HepG2 (cell line): ENCODE results near the gene SGPP2. TPM values are rescaled to one million over a fixed set of nuclear protein-coding genes. Genes with fewer than 3 reads are reported as not detected.

Experiments used
- ATAC-seq: fragments of 200-7000 bp; cut with Tn5 transposase; 3 replicates; pipeline ENCODE4 v1.9.1; 2020; ENCODE audit warnings: mild to moderate bottlenecking, moderate library complexity
- BruUV-seq: library from RNA; stranded (reverse); fragments of 400-500 nt; replicated peaks from 2 replicates; lab custom pipeline; 2021; lab: Mats Ljungman, UMichigan
- CTCF ChIA-PET: fragments of 300-600 bp; formaldehyde crosslinking; extraction: SDS; loops from one replicate; lab custom pipeline; 2021; ENCODE audit warnings: low total read pairs, inconsistent platforms, low intra/inter-chr PET ratio; lab: Yijun Ruan, JAX
- POLR2A ChIA-PET: fragments of 350-600 bp; sonication (Branson Sonifier 250); formaldehyde crosslinking; loops from one replicate; lab custom pipeline; 2020; ENCODE audit warnings: antibody characterized with exemption, inconsistent platforms; lab: Yijun Ruan, JAX
- DNase-seq: peaks from one replicate; pipeline ENCODE4 v3.0.0-alpha.2; 2015; ENCODE audit warnings: low spot score
- FAIRE-seq: peaks from 3 replicates; lab custom pipeline; 2011; peaks lifted over from hg19 to GRCh38; lab: Jason Lieb, UNC
- H2AFZ ChIP-seq: one replicate; pipeline ENCODE4 v1.6.1; 2011; ENCODE audit warnings: low read length, inconsistent platforms
- H3K27ac ChIP-seq: fragments of 300-600 bp; 3 replicates; pipeline ENCODE4 v1.8.0; 2011; ENCODE audit warnings: mixed run types, mild to moderate bottlenecking, mixed read lengths, low read length, inconsistent platforms; ENCODE audit not compliant: insufficient read depth; ENCODE audit errors: extremely low read length
- H3K27me3 ChIP-seq, 2 experiments: fragments of 200-600 bp in 1 of 2; 2 replicates in 1 of 2; 3 replicates in 1 of 2; pipeline versions ENCODE4 v1.6.0 to v1.8.0; 2011; ENCODE audit warnings: low read length in 2 of 2, mild to moderate bottlenecking in 2 of 2, moderate library complexity in 2 of 2, inconsistent platforms in 1 of 2; ENCODE audit not compliant: insufficient read depth in 2 of 2, control insufficient read depth in 1 of 2
- H3K36me3 ChIP-seq, 2 experiments: fragments of 200-600 bp in 1 of 2; replicated peaks in 1 of 2; 2 replicates in 1 of 2; 3 replicates in 1 of 2; pipeline versions ENCODE4 v1.5.1 to v1.8.0; 2011; ENCODE audit warnings: low read length in 2 of 2, inconsistent platforms in 1 of 2; ENCODE audit not compliant: insufficient read depth in 2 of 2, control insufficient read depth in 1 of 2
- H3K4me1 ChIP-seq: 2 replicates; pipeline ENCODE4 v1.5.1; 2012; ENCODE audit warnings: low read length, inconsistent platforms; ENCODE audit not compliant: insufficient read depth
- H3K4me2 ChIP-seq: 2 replicates; pipeline ENCODE4 v1.6.0; 2011; ENCODE audit warnings: low read depth, low read length, inconsistent platforms
- H3K4me3 ChIP-seq, 3 experiments: fragments of 200-600 bp in 1 of 3; sonication (generic), shearing (Covaris generic) in 1 of 3; replicated peaks in 1 of 3; 2 replicates each; pipeline ENCODE4 v1.5.1; 2011 to 2016; ENCODE audit warnings: low read length in 3 of 3, inconsistent platforms in 2 of 3, low read depth in 2 of 3, mild to moderate bottlenecking in 2 of 3, control low read depth in 1 of 3, mixed read lengths in 1 of 3; ENCODE audit not compliant: insufficient read depth in 1 of 3
- H3K79me2 ChIP-seq: one replicate; pipeline ENCODE4 v1.6.1; 2011; ENCODE audit warnings: low read length, inconsistent platforms; ENCODE audit not compliant: insufficient read depth
- H3K9ac ChIP-seq: 2 replicates; pipeline ENCODE4 v1.6.0; 2011; ENCODE audit warnings: mild to moderate bottlenecking, low read depth, low read length, inconsistent platforms; ENCODE audit not compliant: insufficient read depth
- H3K9me3 ChIP-seq: 2 replicates; pipeline ENCODE4 v1.5.1; 2012; ENCODE audit warnings: mild to moderate bottlenecking, low read length
- H4K20me1 ChIP-seq: 2 replicates; pipeline ENCODE4 v1.6.0; 2011; ENCODE audit warnings: inconsistent platforms, mild to moderate bottlenecking, low read length, moderate library complexity; ENCODE audit not compliant: insufficient read depth
- ATF1 ChIP-seq: IDR thresholded peaks from 2 replicates; pipeline ENCODE4 v1.6.1; 2016; ENCODE audit warnings: mild to moderate bottlenecking, control low read depth
- CBX5 ChIP-seq: sonication (generic); formaldehyde crosslinking; IDR thresholded peaks from 2 replicates; pipeline ENCODE4 v1.4.0; 2020; ENCODE audit warnings: missing genetic modification reagents, borderline replicate concordance
- CENPT ChIP-seq: sonication (generic); formaldehyde crosslinking; IDR thresholded peaks from 2 replicates; pipeline ENCODE4 v1.8.0; 2022; ENCODE audit warnings: low read depth, mild to moderate bottlenecking, moderate library complexity, missing genetic modification reagents
- MAFF ChIP-seq: IDR thresholded peaks from 2 replicates; pipeline ENCODE4 v1.6.1; 2011; ENCODE audit warnings: low read depth, low read length, improper control_type of control experiment
- MAFK ChIP-seq, 2 experiments: IDR thresholded peaks in 1 of 2; conservative IDR thresholded peaks in 1 of 2; 2 replicates each; pipeline ENCODE4 v1.6.1; 2011; ENCODE audit warnings: improper control_type of control experiment in 2 of 2, low read length in 2 of 2
- MEIS2 ChIP-seq: sonication (generic); formaldehyde crosslinking; IDR thresholded peaks from 2 replicates; pipeline ENCODE4 v1.9.0; 2021; ENCODE audit warnings: mild to moderate bottlenecking, missing genetic modification reagents
- MIER2 ChIP-seq: IDR thresholded peaks from 2 replicates; pipeline ENCODE4 v1.6.1; 2016; ENCODE audit warnings: missing biosample characterization, missing genetic modification reagents
- MTF1 ChIP-seq: sonication (generic); formaldehyde crosslinking; IDR thresholded peaks from 2 replicates; pipeline ENCODE4 v1.5.0; 2020; ENCODE audit warnings: missing genetic modification reagents
- NFYC ChIP-seq: IDR thresholded peaks from 2 replicates; pipeline ENCODE4 v1.6.1; 2016; ENCODE audit warnings: missing genetic modification reagents, missing compliant biosample characterization
- THAP11 ChIP-seq: IDR thresholded peaks from 2 replicates; pipeline ENCODE4 v1.6.1; 2016; ENCODE audit warnings: missing biosample characterization, missing genetic modification reagents
- ZKSCAN5 ChIP-seq: sonication (generic); formaldehyde crosslinking; IDR thresholded peaks from 2 replicates; pipeline ENCODE4 v1.5.1; 2020; ENCODE audit warnings: mild to moderate bottlenecking, missing genetic modification reagents
- ZNF510 ChIP-seq: sonication (generic); formaldehyde crosslinking; IDR thresholded peaks from 2 replicates; pipeline ENCODE4 v1.4.0; 2020; ENCODE audit warnings: low read depth, mild to moderate bottlenecking, missing genetic modification reagents
- ZNF607 ChIP-seq: sonication (generic); formaldehyde crosslinking; IDR thresholded peaks from 2 replicates; pipeline ENCODE4 v1.5.1; 2020; ENCODE audit warnings: missing genetic modification reagents, mild to moderate bottlenecking, borderline replicate concordance
- ZUFSP ChIP-seq: sonication (generic); formaldehyde crosslinking; IDR thresholded peaks from 2 replicates; pipeline ENCODE4 v1.9.0; 2021; ENCODE audit warnings: missing genetic modification reagents, mild to moderate bottlenecking, borderline replicate concordance
- WGBS: methylation state at CpG from one replicate; pipeline ENCODE4 v1.1.6; 2017; ENCODE audit warnings: low lambda C conversion rate; 5-methylcytosine and 5-hydroxymethylcytosine counted together
- in situ Hi-C: cut with HindIII; loops from 2 replicates; pipeline ENCODE4 v1.10.0; 2017; ENCODE audit warnings: low pct_unique_long_range_greater_than_20kb; ENCODE audit not compliant: extremely low pct_ligation_motif_present
- intact Hi-C: fragments of 100-400 bp; cut with micrococcal nuclease; formaldehyde crosslinking; loops from one replicate; pipeline ENCODE4 v1.10.0; 2022; ENCODE audit not compliant: unreplicated experiment
- polyA plus RNA-seq, 8 experiments: library from polyadenylated mRNA; depleted of rRNA in 3 of 8; stranded (reverse) in 7 of 8; unstranded in 1 of 8; fragments of >200 nt; fragmentation: Illumina TruSeq in 4 of 8; extraction: Trizol in 4 of 8; gene quantifications; 2 replicates each; pipeline versions ENCODE4 v1.2.1 to v1.2.3, GENCODE V29; 2011 to 2016; ENCODE audit warnings: low read depth in 4 of 8, missing spikeins in 1 of 8, mixed read lengths in 1 of 8; ENCODE audit not compliant: insufficient read depth in 1 of 8
- total RNA-seq, 5 experiments: library from RNA; depleted of rRNA; stranded (reverse); fragments of >200 nt; fragmentation: Illumina TruSeq; extraction: Trizol; gene quantifications; 2 replicates each; pipeline ENCODE4 v1.2.3, GENCODE V29; 2016; ENCODE audit warnings: low read depth in 1 of 5
- TF ChIP-seq, protein P1 (sequence below): sonication (generic); formaldehyde crosslinking; IDR thresholded peaks from 2 replicates; pipeline ENCODE4; 2020; ENCODE audit warnings: missing genetic modification reagents, mild to moderate bottlenecking, borderline replicate concordance
- TF ChIP-seq, protein P2 (sequence below): IDR thresholded peaks from 2 replicates; pipeline ENCODE4 v1.6.1; 2016; ENCODE audit warnings: control low read depth

Gene SGPP2
- total and polyA plus RNA-seq, 2 of the 13 experiments (the other 11 are each of a cell fraction or from before 2014, with no cell fraction given), result not detected

GRCh38 chr2:222391743-222392285 lies 32.5 kb upstream of the SGPP2 start:
- in situ Hi-C loops, result no loop called here
- no peak overlapping the region for H3K4me3 ChIP-seq
- CTCF ChIA-PET, result no interaction called here
- TF ChIP-seq, protein P1, sequence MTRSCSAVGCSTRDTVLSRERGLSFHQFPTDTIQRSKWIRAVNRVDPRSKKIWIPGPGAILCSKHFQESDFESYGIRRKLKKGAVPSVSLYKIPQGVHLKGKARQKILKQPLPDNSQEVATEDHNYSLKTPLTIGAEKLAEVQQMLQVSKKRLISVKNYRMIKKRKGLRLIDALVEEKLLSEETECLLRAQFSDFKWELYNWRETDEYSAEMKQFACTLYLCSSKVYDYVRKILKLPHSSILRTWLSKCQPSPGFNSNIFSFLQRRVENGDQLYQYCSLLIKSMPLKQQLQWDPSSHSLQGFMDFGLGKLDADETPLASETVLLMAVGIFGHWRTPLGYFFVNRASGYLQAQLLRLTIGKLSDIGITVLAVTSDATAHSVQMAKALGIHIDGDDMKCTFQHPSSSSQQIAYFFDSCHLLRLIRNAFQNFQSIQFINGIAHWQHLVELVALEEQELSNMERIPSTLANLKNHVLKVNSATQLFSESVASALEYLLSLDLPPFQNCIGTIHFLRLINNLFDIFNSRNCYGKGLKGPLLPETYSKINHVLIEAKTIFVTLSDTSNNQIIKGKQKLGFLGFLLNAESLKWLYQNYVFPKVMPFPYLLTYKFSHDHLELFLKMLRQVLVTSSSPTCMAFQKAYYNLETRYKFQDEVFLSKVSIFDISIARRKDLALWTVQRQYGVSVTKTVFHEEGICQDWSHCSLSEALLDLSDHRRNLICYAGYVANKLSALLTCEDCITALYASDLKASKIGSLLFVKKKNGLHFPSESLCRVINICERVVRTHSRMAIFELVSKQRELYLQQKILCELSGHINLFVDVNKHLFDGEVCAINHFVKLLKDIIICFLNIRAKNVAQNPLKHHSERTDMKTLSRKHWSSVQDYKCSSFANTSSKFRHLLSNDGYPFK (CRISPR knock-in tag), result no peak
- TF ChIP-seq ZNF607 (no peak), ZUFSP (CRISPR knock-in tag) (no peak), THAP11 (no peak), ATF1 (CRISPR knock-in tag) (no peak), MTF1 (no peak), MEIS2 (CRISPR knock-in tag) (no peak), MIER2 (CRISPR knock-in tag) (no peak), ZNF510 (CRISPR knock-in tag) (no peak), CENPT (CRISPR knock-in tag) (no peak), ZKSCAN5 (CRISPR knock-in tag) (no peak), MAFK (conservative IDR thresholded peaks at IDR 0.05 in 1 of 2, IDR thresholded peaks at IDR 0.05 in 1 of 2; ENCODE audit: low read length in 2 of 2) (no peak), MAFF (no peak), CBX5 (CRISPR knock-in tag) (no peak), NFYC (CRISPR knock-in tag) (no peak)
- TF ChIP-seq, protein P2, sequence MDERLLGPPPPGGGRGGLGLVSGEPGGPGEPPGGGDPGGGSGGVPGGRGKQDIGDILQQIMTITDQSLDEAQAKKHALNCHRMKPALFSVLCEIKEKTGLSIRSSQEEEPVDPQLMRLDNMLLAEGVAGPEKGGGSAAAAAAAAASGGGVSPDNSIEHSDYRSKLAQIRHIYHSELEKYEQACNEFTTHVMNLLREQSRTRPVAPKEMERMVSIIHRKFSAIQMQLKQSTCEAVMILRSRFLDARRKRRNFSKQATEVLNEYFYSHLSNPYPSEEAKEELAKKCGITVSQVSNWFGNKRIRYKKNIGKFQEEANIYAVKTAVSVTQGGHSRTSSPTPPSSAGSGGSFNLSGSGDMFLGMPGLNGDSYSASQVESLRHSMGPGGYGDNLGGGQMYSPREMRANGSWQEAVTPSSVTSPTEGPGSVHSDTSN (CRISPR knock-in tag), result no peak
- H3K79me2 ChIP-seq, result no peaks in the 10 kb centered on the region
- intact Hi-C loops, result no loop called here
- DNase-seq (no peak), ATAC-seq (no peak), FAIRE-seq (no peak)
- no peaks in the 10 kb centered on the region for H3K4me1 ChIP-seq
- no peak overlapping the region for H2AFZ ChIP-seq
- no peaks in the 10 kb centered on the region for H3K9me3 ChIP-seq
- H3K27ac ChIP-seq, result no peak overlapping the region
- no peaks in the 10 kb centered on the region for H3K27me3 ChIP-seq
- 11% methylated on average over 6 of the region's 6 CpGs for WGBS
- POLR2A ChIA-PET, result no interaction called here
- no peak overlapping the region for H3K9ac ChIP-seq
- H3K4me2 ChIP-seq, result no peak overlapping the region
- no peaks in the 10 kb centered on the region for H3K36me3 ChIP-seq
- no peaks in the 10 kb centered on the region for H4K20me1 ChIP-seq
- no TSS peak for BruUV-seq
